GM12873 (cell line): ENCODE measurements around the gene MACROD2.

Experiments
- CTCF ChIP-seq: IDR thresholded peaks from 2 replicates; pipeline ENCODE4 v1.5.1; 2012; ENCODE audit warnings: low read depth, mild to moderate bottlenecking, moderate library complexity, low read length, control low read depth; ENCODE audit not compliant: insufficient read depth; ENCODE audit errors: missing control alignments

Gene MACROD2

GRCh38 chr20:15742087-15742486 is 1746.8 kb downstream of the MACROD2 start:
- no peak for TF ChIP-seq CTCF

- no peak for TF ChIP-seq CTCF
Observed at GRCh38 chr20:15742627-15743026, 1747.3 kb downstream of the MACROD2 start.

GRCh38 chr20:15756002-15756753 is 1760.9 kb downstream of the MACROD2 start:
- no peak for TF ChIP-seq CTCF

- no peak for TF ChIP-seq CTCF
Observed at GRCh38 chr20:15756754-15757115, 1761.4 kb downstream of the MACROD2 start.

GRCh38 chr20:15759594-15759993 is 1764.3 kb downstream of the MACROD2 start:
- TF ChIP-seq CTCF: no peak

GRCh38 chr20:15760001-15760621 is 1764.8 kb downstream of the MACROD2 start:
- no peak for TF ChIP-seq CTCF

DNA sequence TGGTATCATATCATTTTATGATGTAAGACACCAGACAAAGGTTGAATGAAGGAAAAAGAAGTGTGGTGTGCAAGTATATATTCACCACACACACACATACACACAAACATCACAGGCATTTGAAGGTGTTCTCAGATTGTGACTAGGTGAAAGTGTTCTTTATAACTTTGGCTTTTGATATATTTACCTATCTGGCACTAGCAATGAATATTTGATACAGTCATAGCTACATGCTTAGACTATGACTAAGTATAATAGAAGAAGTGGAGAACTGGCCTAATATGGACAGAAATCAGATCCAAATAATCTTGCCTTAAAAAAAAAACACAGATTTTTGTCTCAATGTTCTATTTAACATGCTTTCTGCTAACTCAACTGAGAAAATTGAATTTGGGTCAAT is 1768.0 kb downstream of the MACROD2 start:
- TF ChIP-seq CTCF: no peak
